DOHH2 (cell line): ENCODE data around the gene PTCRA.

ENCODE experiments used
- H3F3A ChIP-seq: fragments of 200-600 bp; sonication (generic), shearing (Covaris generic); 2 replicates; pipeline ENCODE4 v1.6.0; 2016; ENCODE audit warnings: antibody characterized with exemption, mild to moderate bottlenecking; ENCODE audit not compliant: control insufficient read depth, insufficient read depth
- H3K27ac ChIP-seq: fragments of 200-600 bp; sonication (generic); 2 replicates; pipeline ENCODE4 v1.5.1; 2014; ENCODE audit warnings: low read depth, mild to moderate bottlenecking, low read length, moderate library complexity
- H3K27me3 ChIP-seq: fragments of 200-600 bp; sonication (generic); 2 replicates; pipeline ENCODE4 v1.6.1; 2014; ENCODE audit warnings: mild to moderate bottlenecking, low read length, mixed read lengths; ENCODE audit not compliant: control insufficient read depth
- H3K36me3 ChIP-seq: fragments of 200-600 bp; sonication (generic); 2 replicates; pipeline ENCODE4 v1.6.1; 2014; ENCODE audit warnings: mild to moderate bottlenecking, low read length, moderate library complexity, mixed read lengths; ENCODE audit not compliant: control insufficient read depth
- H3K4me1 ChIP-seq: fragments of 200-600 bp; sonication (generic); 2 replicates; pipeline ENCODE4 v1.6.1; 2014; ENCODE audit warnings: mild to moderate bottlenecking, low read length, mixed read lengths; ENCODE audit not compliant: control insufficient read depth
- H3K4me2 ChIP-seq: fragments of 200-600 bp; sonication (generic); 2 replicates; pipeline ENCODE4 v1.6.0; 2014; ENCODE audit warnings: mild to moderate bottlenecking, low read length, moderate library complexity
- H3K4me3 ChIP-seq: fragments of 200-600 bp; sonication (generic); 2 replicates; pipeline ENCODE4 v1.5.1; 2014; ENCODE audit warnings: mild to moderate bottlenecking, low read length, mixed read lengths
- H3K79me2 ChIP-seq: fragments of 200-600 bp; sonication (generic); 2 replicates; pipeline ENCODE4 v1.6.1; 2014; ENCODE audit warnings: mild to moderate bottlenecking, low read length, mixed read lengths; ENCODE audit not compliant: control insufficient read depth
- H3K9me2 ChIP-seq: fragments of 200-600 bp; sonication (generic); replicated peaks from 2 replicates; pipeline ENCODE4 v1.6.1; 2014; ENCODE audit warnings: mild to moderate bottlenecking, low read length, mixed read lengths; ENCODE audit not compliant: control insufficient read depth
- H3K9me3 ChIP-seq: fragments of 200-600 bp; sonication (generic); 2 replicates; pipeline ENCODE4 v1.6.1; 2014; ENCODE audit warnings: antibody characterized with exemption, low read length, mixed read lengths; ENCODE audit not compliant: control insufficient read depth, insufficient read depth
- H4K20me1 ChIP-seq: fragments of 200-600 bp; sonication (generic); 2 replicates; pipeline ENCODE4 v1.6.0; 2014; ENCODE audit warnings: low read depth, mild to moderate bottlenecking, antibody characterized with exemption, low read length, moderate library complexity; ENCODE audit not compliant: control insufficient read depth, insufficient read depth
- EZH2phosphoT487 ChIP-seq: fragments of 200-600 bp; sonication (generic); IDR thresholded peaks from 2 replicates; pipeline ENCODE4 v1.6.1; 2017; ENCODE audit warnings: borderline replicate concordance, mild to moderate bottlenecking, antibody characterized with exemption, low read length, moderate library complexity, mixed read lengths
- TF ChIP-seq, protein P1 (sequence below): fragments of 200-600 bp; sonication (generic); IDR thresholded peaks from one replicate; pipeline ENCODE4 v1.5.1; 2014; ENCODE audit warnings: antibody characterized with exemption, mild to moderate bottlenecking, low read depth, low read length; ENCODE audit not compliant: poor library complexity, severe bottlenecking

PTCRA gene

DNA sequence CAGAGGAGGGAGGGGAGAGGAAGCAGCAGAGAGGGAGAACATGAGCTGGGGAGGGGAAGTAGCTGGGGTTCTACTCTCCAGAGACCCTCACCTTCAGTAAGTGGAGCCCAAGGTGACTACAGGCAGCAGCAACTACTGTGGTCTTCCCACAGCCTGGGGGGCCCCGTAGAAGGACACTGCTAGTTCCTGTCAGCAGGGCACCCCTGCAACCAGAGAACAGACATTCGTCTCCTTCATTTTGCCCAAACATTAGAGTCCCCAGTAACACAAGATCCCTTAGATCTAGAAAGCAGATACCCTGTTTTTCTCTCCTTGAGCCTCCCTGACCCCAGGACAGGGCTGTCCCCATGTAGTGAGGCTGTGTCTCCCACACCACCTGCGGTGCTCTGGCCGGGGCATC is 52.9 kb downstream of the PTCRA start:
- no peaks in the 10 kb centered on the region; the same call in 1 of the 2 replicates for H4K20me1 ChIP-seq
- H3F3A ChIP-seq: 0 out of 2 replicates have a peak, but pooled peaks cover 2% of the 10 kb centered on the region

DNA sequence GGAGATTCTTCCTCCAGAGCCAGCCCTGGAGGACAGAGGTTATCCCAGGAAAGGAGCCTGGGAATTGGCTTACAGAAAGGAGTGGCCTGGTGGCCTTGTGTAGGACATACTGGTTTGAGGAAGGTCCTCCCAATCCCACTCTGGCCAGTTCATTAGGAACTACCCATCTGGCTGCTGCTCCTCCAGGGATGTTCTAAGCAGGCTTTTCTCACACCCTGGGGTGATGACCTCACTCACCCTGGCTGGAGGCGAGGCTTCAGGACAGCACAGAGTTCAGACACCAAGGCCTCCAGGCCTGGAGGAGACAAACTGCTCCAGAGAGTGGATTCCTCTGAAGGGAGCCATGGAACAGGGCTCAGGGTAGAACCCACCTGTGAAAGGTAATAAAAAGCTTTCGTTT is 53.6 kb downstream of the PTCRA start:
- peaks cover 7% of the 10 kb centered on the region for H3K79me2 ChIP-seq
- H4K20me1 ChIP-seq: no peaks in the 10 kb centered on the region; the same call in 1 of the 2 replicates
- no peaks in the 10 kb centered on the region for H3K27me3 ChIP-seq
- H3F3A ChIP-seq: 0 out of 2 replicates have a peak, but pooled peaks cover 2% of the 10 kb centered on the region
- H3K27ac ChIP-seq: no peak overlapping the region
- no peaks in the 10 kb centered on the region for H3K4me1 ChIP-seq
- H3K36me3 ChIP-seq: peaks cover 54% of the 10 kb centered on the region
- no peak overlapping the region for H3K4me3 ChIP-seq
- H3K9me3 ChIP-seq: no peaks in the 10 kb centered on the region
- no peaks in the 10 kb centered on the region for H3K9me2 ChIP-seq
- no peak for TF ChIP-seq EZH2phosphoT487
- TF ChIP-seq, protein P1, sequence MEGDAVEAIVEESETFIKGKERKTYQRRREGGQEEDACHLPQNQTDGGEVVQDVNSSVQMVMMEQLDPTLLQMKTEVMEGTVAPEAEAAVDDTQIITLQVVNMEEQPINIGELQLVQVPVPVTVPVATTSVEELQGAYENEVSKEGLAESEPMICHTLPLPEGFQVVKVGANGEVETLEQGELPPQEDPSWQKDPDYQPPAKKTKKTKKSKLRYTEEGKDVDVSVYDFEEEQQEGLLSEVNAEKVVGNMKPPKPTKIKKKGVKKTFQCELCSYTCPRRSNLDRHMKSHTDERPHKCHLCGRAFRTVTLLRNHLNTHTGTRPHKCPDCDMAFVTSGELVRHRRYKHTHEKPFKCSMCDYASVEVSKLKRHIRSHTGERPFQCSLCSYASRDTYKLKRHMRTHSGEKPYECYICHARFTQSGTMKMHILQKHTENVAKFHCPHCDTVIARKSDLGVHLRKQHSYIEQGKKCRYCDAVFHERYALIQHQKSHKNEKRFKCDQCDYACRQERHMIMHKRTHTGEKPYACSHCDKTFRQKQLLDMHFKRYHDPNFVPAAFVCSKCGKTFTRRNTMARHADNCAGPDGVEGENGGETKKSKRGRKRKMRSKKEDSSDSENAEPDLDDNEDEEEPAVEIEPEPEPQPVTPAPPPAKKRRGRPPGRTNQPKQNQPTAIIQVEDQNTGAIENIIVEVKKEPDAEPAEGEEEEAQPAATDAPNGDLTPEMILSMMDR: no peak
- H3K4me2 ChIP-seq: no peak overlapping the region

More for the DNA sequence above, 52.9 kb downstream of the PTCRA start:
- Histone ChIP-seq H3K27me3 (no peaks in the 10 kb centered on the region), H3K4me3 (no peak overlapping the region), H3K27ac (no peak overlapping the region), H3K4me2 (no peak overlapping the region), H3K79me2 (peaks cover 4% of the 10 kb centered on the region), H3K36me3 (peaks cover 57% of the 10 kb centered on the region), H3K9me3 (no peaks in the 10 kb centered on the region), H3K4me1 (no peaks in the 10 kb centered on the region), H3K9me2 (no peaks in the 10 kb centered on the region)
- TF ChIP-seq EZH2phosphoT487: no peak
- TF ChIP-seq, protein P1: no peak

DNA sequence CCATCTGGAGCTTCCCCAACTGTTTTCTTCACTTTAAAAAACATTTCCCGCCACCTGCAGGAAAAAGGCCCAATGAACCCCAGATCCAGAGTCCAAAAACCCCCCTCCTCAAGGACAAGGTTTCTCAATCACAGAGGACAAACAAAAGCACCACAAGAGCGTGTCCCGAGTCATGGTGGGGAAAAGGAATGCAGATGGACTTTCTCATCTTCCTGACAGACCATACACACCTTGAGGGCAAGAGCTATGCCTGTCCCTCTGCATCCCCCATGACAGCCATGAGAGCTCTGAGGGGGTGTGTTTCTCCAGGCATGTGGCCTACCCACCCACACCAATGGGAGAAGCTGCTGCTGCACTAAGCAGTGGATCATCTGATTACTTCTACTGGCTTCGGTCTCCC is 54.1 kb downstream of the PTCRA start:
- Histone ChIP-seq H3K27me3 (no peaks in the 10 kb centered on the region), H3F3A (0 out of 2 replicates have a peak, but pooled peaks cover 2% of the 10 kb centered on the region), H3K79me2 (peaks cover 12% of the 10 kb centered on the region), H3K9me2 (no peaks in the 10 kb centered on the region), H3K36me3 (peaks cover 55% of the 10 kb centered on the region), H3K4me3 (no peak overlapping the region), H3K4me1 (no peaks in the 10 kb centered on the region; the same call in 1 of the 2 replicates), H3K4me2 (no peak overlapping the region), H3K27ac (no peak overlapping the region), H4K20me1 (peaks cover under 1% of the 10 kb centered on the region; the same call in 1 of the 2 replicates), H3K9me3 (no peaks in the 10 kb centered on the region)
- TF ChIP-seq, protein P1: no peak
